ENCODE measurements around the gene DDX43. TPM values are rescaled to one million over a fixed set of nuclear protein-coding genes. Genes with fewer than 3 reads are reported as not detected.
"Not testable (repeated sequence)": the region's sequence is repeated elsewhere in the genome, so short reads cannot be mapped to it uniquely, and the experiment has no call there.

DDX43 gene
- total RNA-seq, 1 donor from 2014 or later: 2.2 TPM

DNA sequence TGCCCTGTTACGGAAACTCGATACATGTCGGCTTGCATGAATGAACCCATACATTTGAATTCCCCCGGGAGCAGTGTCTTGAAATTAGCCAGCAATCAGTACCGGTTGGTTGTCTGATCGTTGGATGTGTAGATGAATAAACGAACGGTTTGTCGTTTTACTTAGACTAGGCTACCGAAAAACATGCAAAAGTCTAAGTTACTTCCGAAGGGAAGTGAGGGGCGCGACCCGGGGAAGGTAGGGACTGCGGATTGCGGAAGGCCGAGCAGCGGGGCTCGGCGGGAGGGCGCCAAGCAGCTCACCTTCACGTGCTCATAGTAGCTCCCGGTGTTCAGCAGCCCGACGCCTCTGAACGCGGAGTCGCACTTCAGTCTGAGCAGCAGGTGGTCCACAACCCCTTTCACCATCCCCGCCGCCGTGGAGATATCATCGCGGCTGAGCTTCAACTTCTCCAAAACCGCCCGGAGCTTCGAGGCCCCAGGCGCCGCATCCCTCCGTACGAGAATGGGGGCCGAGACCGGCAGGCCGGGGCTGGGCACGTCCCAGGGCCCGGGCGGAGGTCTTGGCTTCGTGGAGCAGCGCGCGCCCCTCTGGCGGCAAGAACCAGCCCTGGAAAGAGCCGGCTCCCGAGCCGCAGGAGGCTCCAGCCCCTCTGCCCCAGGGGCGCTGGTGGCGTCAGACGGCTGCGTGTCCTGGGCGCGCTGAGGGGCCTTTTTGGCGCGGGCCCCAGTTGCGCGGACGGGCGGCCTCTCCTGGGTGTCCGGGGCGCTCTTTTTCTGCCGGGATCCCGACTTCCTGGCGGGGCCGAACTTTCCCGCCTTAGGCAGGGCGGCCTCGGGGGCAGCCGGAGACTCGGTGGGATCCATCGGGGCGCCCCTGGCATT is 56.8 kb downstream of the DDX43 start:
- TF ChIP-seq, protein P1, sequence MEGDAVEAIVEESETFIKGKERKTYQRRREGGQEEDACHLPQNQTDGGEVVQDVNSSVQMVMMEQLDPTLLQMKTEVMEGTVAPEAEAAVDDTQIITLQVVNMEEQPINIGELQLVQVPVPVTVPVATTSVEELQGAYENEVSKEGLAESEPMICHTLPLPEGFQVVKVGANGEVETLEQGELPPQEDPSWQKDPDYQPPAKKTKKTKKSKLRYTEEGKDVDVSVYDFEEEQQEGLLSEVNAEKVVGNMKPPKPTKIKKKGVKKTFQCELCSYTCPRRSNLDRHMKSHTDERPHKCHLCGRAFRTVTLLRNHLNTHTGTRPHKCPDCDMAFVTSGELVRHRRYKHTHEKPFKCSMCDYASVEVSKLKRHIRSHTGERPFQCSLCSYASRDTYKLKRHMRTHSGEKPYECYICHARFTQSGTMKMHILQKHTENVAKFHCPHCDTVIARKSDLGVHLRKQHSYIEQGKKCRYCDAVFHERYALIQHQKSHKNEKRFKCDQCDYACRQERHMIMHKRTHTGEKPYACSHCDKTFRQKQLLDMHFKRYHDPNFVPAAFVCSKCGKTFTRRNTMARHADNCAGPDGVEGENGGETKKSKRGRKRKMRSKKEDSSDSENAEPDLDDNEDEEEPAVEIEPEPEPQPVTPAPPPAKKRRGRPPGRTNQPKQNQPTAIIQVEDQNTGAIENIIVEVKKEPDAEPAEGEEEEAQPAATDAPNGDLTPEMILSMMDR (conservative IDR thresholded peaks at IDR 0.05; ENCODE audit: low read depth, low read length): no peak
- DNase-seq (ENCODE audit: low read depth): no peak
- peak overlapping the region; percentile 62 for H3K4me3 ChIP-seq (ENCODE audit: low read depth, low read length)

DNA sequence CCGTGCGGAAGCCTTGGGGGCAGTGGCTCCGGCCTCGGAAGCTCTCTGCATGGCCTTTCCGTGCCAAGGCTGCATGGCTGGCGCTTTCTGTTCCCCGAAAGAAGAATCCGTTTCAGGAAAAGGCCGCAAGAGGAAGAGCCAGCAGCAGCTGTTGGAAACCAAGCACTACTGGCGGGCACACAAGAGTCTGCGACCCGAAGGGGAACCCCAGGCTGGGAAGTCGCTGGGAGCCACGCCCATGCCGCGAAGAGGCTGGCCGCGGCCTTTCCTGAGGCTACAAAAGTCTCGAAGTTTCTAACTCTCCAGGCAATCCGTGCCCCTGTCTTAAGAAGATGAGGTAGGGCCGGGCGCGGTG is 57.5 kb downstream of the DDX43 start, which contains the start of gene CGAS:
TSS of gene CGAS (minus strand) at position 191 of the 355 bp plus-strand sequence. CDS start at position 75, 116 bp downstream.
- no peak for DNase-seq (ENCODE audit: low read depth)
- TF ChIP-seq, protein P1 (conservative IDR thresholded peaks at IDR 0.05; ENCODE audit: low read depth, low read length): no peak
- H3K4me3 ChIP-seq (ENCODE audit: low read depth, low read length): peak within 1 kb of the TSS; percentile 62

DNA sequence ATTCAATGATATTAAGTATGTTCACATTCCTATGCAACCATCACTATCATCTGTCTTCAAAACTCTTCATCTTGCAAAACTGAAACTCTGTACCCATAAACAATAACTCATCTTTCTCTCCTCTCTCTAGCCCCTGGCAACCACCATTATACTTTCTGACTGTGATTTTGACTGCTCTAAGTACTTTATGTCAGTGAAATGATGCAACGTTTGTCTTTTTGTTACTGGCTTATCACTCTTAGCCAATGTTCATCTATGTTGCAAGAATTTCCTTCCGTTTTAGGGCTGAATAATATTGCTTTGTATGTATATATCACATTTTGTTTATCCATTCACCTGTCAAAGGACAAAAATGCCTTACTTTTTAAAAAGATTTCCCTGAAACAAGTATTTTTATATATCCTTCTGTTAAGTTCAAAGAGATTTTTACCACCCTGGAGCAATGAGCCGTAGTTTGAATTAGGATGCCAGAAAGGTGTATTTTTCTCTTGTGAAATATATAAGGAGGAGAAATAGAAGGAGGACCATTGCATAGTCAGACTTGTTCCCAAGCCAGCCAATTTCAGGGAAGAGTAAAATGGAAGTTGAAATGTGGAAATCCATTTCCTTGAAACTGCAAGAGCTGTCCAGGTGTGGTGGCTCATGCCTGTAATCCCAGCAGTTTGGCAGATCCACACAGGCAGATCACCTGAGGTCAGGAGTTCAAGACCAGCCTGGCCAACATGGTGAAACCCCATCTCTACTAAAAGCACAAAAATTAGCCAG is 61.4 kb downstream of the DDX43 start:
- no peak for DNase-seq (ENCODE audit: low read depth)
- H3K4me3 ChIP-seq (ENCODE audit: low read depth, low read length): no peak overlapping the region
- TF ChIP-seq, protein P1 (conservative IDR thresholded peaks at IDR 0.05; ENCODE audit: low read depth, low read length): no peak

DNA sequence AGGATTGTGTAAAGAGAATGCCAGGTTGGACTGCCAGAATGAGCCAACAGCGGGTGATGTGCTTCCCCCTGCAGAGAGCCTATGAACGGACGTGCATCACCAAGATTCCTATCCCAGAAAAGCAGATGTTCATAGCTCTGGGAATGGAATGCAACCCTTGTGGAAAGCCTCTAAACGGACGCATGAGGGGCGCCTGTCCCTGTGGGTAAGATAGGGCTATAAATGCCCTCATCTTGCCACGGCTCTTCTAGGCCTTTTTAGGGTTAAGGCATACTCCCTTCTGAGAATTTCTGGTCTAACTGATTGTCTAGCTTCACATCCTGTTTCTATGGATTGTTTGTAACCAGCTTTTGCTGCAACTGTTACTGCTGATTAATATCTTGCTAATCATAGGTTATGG is 64.8 kb downstream of the DDX43 start:
- DNase-seq (ENCODE audit: low read depth); H3K4me3 ChIP-seq (ENCODE audit: low read depth, low read length): not testable (repeated sequence)

DNA sequence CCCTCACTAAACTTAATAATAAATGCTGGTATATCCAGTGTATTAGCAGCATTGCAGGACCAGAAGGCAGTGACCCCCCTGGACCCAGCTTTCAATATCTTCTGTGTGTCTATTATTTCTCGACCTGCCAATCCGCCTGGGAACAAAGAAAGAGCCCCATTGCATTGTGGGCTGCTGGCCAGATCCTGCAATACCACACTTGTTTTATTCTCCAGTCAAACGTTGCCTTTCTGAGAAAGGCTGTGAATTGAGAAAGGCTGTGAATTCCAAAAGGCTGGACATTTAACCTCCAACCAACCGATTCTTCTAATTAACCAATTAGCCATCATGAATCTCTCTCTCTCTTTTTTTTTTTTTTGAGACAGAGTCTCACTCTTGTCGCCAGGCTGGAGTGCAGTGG is 65.4 kb downstream of the DDX43 start:
- no peak for DNase-seq (ENCODE audit: low read depth)
- TF ChIP-seq, protein P1 (conservative IDR thresholded peaks at IDR 0.05; ENCODE audit: low read depth, low read length): no peak
- no peak overlapping the region for H3K4me3 ChIP-seq (ENCODE audit: low read depth, low read length)

DNA sequence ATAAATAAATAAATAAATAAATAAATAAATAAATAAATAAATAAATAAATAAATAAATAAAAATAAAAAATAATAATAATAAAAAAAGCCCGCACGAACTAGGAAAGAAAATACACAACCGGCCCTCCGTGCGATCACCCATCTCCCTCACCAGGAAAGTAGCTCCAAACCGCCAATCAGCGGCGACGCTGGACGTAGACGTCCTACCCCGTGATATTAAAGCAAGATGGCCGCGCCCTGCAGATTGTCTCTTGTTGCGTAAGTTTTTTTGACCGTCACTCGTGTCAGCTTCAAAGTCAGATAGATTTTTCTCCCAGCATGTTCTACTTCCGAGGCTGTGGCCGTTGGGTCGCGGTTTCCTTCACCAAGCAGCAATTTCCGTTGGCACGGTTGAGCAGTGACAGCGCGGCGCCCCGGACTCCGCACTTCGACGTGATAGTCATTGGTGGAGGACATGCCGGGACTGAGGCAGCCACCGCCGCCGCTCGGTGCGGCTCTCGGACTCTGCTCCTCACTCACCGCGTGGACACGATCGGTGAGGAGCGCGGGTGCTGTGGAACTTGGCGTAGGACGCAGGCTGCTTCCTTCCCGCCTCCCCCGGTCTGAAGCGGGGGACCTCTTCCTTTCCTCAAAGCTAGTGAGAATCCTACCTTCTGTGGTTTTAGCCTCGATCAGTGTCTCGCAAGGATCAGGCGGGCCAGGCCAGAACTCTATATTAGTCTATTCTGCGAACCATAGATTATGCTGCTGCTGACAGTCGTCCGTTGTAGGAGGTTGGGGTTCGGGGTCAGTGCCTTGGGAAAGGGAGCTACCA is 67.1 kb downstream of the DDX43 start, which contains the start of gene MTO1:
TSS of gene MTO1 (plus strand) at position 201 of the 814 bp plus-strand sequence. CDS start at position 319, 118 bp downstream.
- H3K4me3 ChIP-seq (ENCODE audit: low read depth, low read length): peak within 1 kb of the TSS; percentile 98
- TF ChIP-seq, protein P1 (conservative IDR thresholded peaks at IDR 0.05; ENCODE audit: low read depth, low read length): no peak
- DNase-seq (ENCODE audit: low read depth): peak; percentile 44

Other genes starting within 250 kb of the DDX43 start
- gene KHDC1L, start 169.3 kb upstream of the DDX43 start, total RNA-seq: not detected in 2 replicates
- 2.3 and 5.0 TPM in 2 replicates for gene KHDC1, start 131.6 kb upstream of the DDX43 start, total RNA-seq
- gene DPPA5, start 40.6 kb upstream of the DDX43 start, total RNA-seq: not detected in 2 replicates
- gene KHDC3L, start 32.2 kb upstream of the DDX43 start, total RNA-seq: not detected in 2 replicates
- gene OOEP, start 24.9 kb upstream of the DDX43 start, total RNA-seq: not detected in 2 replicates
- gene CGAS, start 57.5 kb downstream of the DDX43 start, total RNA-seq: 9.1 and 18.2 TPM in 2 replicates
- 23.5 and 26.8 TPM in 2 replicates for gene MTO1, start 66.9 kb downstream of the DDX43 start, total RNA-seq
- 9,761 and 15,338 TPM in 2 replicates for gene EEF1A1, start 126.2 kb downstream of the DDX43 start, total RNA-seq

All from epithelial cell of proximal tubule (primary cell).